ENCODE results near the gene ZNF771. TPM values are rescaled to one million over a fixed set of nuclear protein-coding genes. Genes with fewer than 3 reads are reported as not detected.
A peak's percentile ranks its signal among the peaks of the same experiment; 100 is the strongest.

Gene ZNF771
- total RNA-seq, 4 donors from 2014 or later, result 35.8 to 48.2 (median 43.0) TPM

GRCh38 chr16:30370456-30371247 lies 36.8 kb upstream of the ZNF771 start, which contains the start of gene TBC1D10B:
Gene TBC1D10B, minus strand, starts transcription at chr16:30370494. Its CDS starts 311 bp downstream, at chr16:30370183.
- Histone ChIP-seq H3K4me1 (peaks cover 0 to 46% (median 23%) of the 10 kb centered on the region in 4 donors), H3K27ac (peak within 1 kb of the TSS; percentile 84 to 96 (median 88)), H3K27me3 (no peaks in the 10 kb centered on the region), H3K36me3 (peaks cover 0 to 5% (median 0%) of the 10 kb centered on the region in 3 donors), H3K9me3 (no peaks in the 10 kb centered on the region), H3K4me3 (peak within 1 kb of the TSS; percentile 70 to 89 (median 76))
- peak; percentile 97 to 99 for DNase-seq (ENCODE audit: low spot score in 2 of 2)
- 0 to 1% methylated on average over 39 to 40 of the region's 40 CpGs for WGBS, 2 donors
- TF ChIP-seq POLR2A (IDR thresholded peaks at IDR 0.05) (peak; percentile 11 to 52), CTCF (IDR thresholded peaks at IDR 0.05) (peak; percentile 13 to 38 (median 26)), EP300 (IDR thresholded peaks at IDR 0.05) (peak; percentile 34 to 65)

- peak overlapping the region; percentile 84 to 96 (median 86) for H3K27ac ChIP-seq
- no peaks in the 10 kb centered on the region for H3K27me3 ChIP-seq
- WGBS, 2 donors, result 22 to 30% methylated on average over 8 to 11 of the region's 11 CpGs
- peak overlapping the region; percentile 8 to 62 (median 40) for H3K4me3 ChIP-seq
- DNase-seq (ENCODE audit: low spot score in 2 of 2), result no peak
- TF ChIP-seq POLR2A (IDR thresholded peaks at IDR 0.05) (no peak), EP300 (IDR thresholded peaks at IDR 0.05) (no peak), CTCF (IDR thresholded peaks at IDR 0.05) (no peak)
- no peaks in the 10 kb centered on the region for H3K36me3 ChIP-seq
- no peaks in the 10 kb centered on the region for H3K9me3 ChIP-seq
- peaks cover 0 to 40% (median 23%) of the 10 kb centered on the region in 4 donors for H3K4me1 ChIP-seq
These were observed 36.1 kb upstream of the ZNF771 start for GRCh38 chr16:30371248-30371816.

- Histone ChIP-seq H3K4me1 (peaks cover 0 to 38% (median 25%) of the 10 kb centered on the region in 4 donors), H3K27ac (peak overlapping the region in 1 of 4 donors; percentile 96), H3K36me3 (no peaks in the 10 kb centered on the region), H3K27me3 (no peaks in the 10 kb centered on the region), H3K4me3 (no peak overlapping the region), H3K9me3 (no peaks in the 10 kb centered on the region)
- WGBS, 2 donors, result 73 to 79% methylated on average over 6 of the region's 6 CpGs
- TF ChIP-seq CTCF (IDR thresholded peaks at IDR 0.05) (no peak), POLR2A (IDR thresholded peaks at IDR 0.05) (no peak), EP300 (IDR thresholded peaks at IDR 0.05) (no peak)
- no peak for DNase-seq (ENCODE audit: low spot score in 2 of 2)
These were observed 35.2 kb upstream of the ZNF771 start for GRCh38 chr16:30372038-30372712.

GRCh38 chr16:30372725-30373124 lies 34.7 kb upstream of the ZNF771 start:
- DNase-seq (ENCODE audit: low spot score in 2 of 2), result no peak
- Histone ChIP-seq H3K9me3 (no peaks in the 10 kb centered on the region), H3K27ac (no peak overlapping the region), H3K4me1 (peaks cover 0 to 35% (median 22%) of the 10 kb centered on the region in 4 donors), H3K36me3 (no peaks in the 10 kb centered on the region), H3K27me3 (no peaks in the 10 kb centered on the region), H3K4me3 (no peak overlapping the region)
- whole genome bisulfite sequencing, 2 donors, result 89 to 93% methylated on average over 5 of the region's 5 CpGs
- TF ChIP-seq EP300 (IDR thresholded peaks at IDR 0.05) (no peak), POLR2A (IDR thresholded peaks at IDR 0.05) (no peak), CTCF (IDR thresholded peaks at IDR 0.05) (no peak)
